ENCODE results near the gene LHX6.

LHX6 gene

GRCh38 chr9:122216138-122216797, 12.5 kb downstream of the LHX6 start:
- DNase-seq (ENCODE audit: low read depth in 2 of 2) = no peak

- DNase-seq (ENCODE audit: low read depth in 2 of 2) = no peak
Measured at GRCh38 chr9:122215663-122216062, 13.1 kb downstream of the LHX6 start.

- DNase-seq (ENCODE audit: low read depth in 2 of 2) = no peak
Measured at GRCh38 chr9:122214507-122214906, 14.2 kb downstream of the LHX6 start.

- DNase-seq (ENCODE audit: low read depth in 2 of 2) = peak in 1 of 2 donors; percentile 13
Measured at GRCh38 chr9:122213589-122214413, 15.0 kb downstream of the LHX6 start.

GRCh38 chr9:122213102-122213588, 15.6 kb downstream of the LHX6 start:
- no peak for DNase-seq (ENCODE audit: low read depth in 2 of 2)

- DNase-seq (ENCODE audit: low read depth in 2 of 2) = no peak
Measured at GRCh38 chr9:122212473-122213004, 16.2 kb downstream of the LHX6 start.

GRCh38 chr9:122209451-122209850, 19.3 kb downstream of the LHX6 start:
- DNase-seq (ENCODE audit: low read depth in 2 of 2) = no peak

- no peak for DNase-seq (ENCODE audit: low read depth in 2 of 2)
Measured at GRCh38 chr9:122207096-122207495, 21.7 kb downstream of the LHX6 start.

- DNase-seq (ENCODE audit: low read depth in 2 of 2) = no peak
Measured at GRCh38 chr9:122206118-122207046, 22.4 kb downstream of the LHX6 start.

- DNase-seq (ENCODE audit: low read depth in 2 of 2) = no peak
Measured at GRCh38 chr9:122205176-122205575, 23.6 kb downstream of the LHX6 start.

- DNase-seq (ENCODE audit: low read depth in 2 of 2) = no peak
Measured at GRCh38 chr9:122204491-122204890, 24.3 kb downstream of the LHX6 start.

- no peak for DNase-seq (ENCODE audit: low read depth in 2 of 2)
Measured at GRCh38 chr9:122204055-122204454, 24.7 kb downstream of the LHX6 start.

- no peak for DNase-seq (ENCODE audit: low read depth in 2 of 2)
Measured at GRCh38 chr9:122202111-122202510, 26.6 kb downstream of the LHX6 start.

- DNase-seq (ENCODE audit: low read depth in 2 of 2) = no peak
Measured at GRCh38 chr9:122201641-122202040, 27.1 kb downstream of the LHX6 start.

GRCh38 chr9:122200960-122201595, 27.7 kb downstream of the LHX6 start:
- no peak for DNase-seq (ENCODE audit: low read depth in 2 of 2)

- no peak for DNase-seq (ENCODE audit: low read depth in 2 of 2)
Measured at GRCh38 chr9:122197882-122198281, 30.9 kb downstream of the LHX6 start.

GRCh38 chr9:122197426-122197825, 31.3 kb downstream of the LHX6 start:
- no peak for DNase-seq (ENCODE audit: low read depth in 2 of 2)

- no peak for DNase-seq (ENCODE audit: low read depth in 2 of 2)
Measured at GRCh38 chr9:122195875-122196274, 32.9 kb downstream of the LHX6 start.

- no peak for DNase-seq (ENCODE audit: low read depth in 2 of 2)
Measured at GRCh38 chr9:122193651-122194050, 35.1 kb downstream of the LHX6 start.

- no peak for DNase-seq (ENCODE audit: low read depth in 2 of 2)
Measured at GRCh38 chr9:122192914-122193525, 35.7 kb downstream of the LHX6 start.

All from activated CD8-positive, alpha-beta memory T cell treated with anti-CD3 and anti-CD28 coated beads for 4 hours (primary cell).